NCI-H1436 treated with DMSO at 0.1 percent for 48 hours (cell line): ENCODE measurements around the gene TAOK1.

Source experiments
- DNase-seq: peaks from one replicate; lab custom pipeline; 2025; lab: John Stamatoyannopoulos, UW

Gene TAOK1

GRCh38 chr17:29379084-29379991 is 10.8 kb upstream of the TAOK1 start:
- DNase-seq, result no peak

DNA sequence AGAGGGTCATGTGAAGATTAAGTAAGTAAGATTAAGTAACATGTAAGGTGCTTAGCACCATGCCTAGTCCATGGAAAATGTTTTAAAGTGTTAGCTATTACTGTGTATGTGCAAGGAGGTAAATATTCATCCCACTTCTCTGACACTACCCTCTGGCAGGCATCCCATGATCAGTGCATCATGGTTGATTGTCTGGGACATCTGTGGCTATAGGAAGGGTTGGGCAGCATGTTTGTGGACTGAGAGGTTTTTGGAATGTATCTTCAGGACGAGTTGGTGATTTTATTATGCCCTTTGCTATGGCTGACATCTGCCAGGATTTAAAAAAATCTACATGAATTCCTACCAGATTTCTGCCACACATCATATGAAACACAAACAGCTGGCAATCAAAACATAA is 6.5 kb upstream of the TAOK1 start:
- no peak for DNase-seq

GRCh38 chr17:29384901-29385300 is 5.3 kb upstream of the TAOK1 start:
- no peak for DNase-seq

GRCh38 chr17:29386760-29387159 is 3.4 kb upstream of the TAOK1 start:
- no peak for DNase-seq

GRCh38 chr17:29388937-29389336 is 1.2 kb upstream of the TAOK1 start:
- no peak for DNase-seq

DNA sequence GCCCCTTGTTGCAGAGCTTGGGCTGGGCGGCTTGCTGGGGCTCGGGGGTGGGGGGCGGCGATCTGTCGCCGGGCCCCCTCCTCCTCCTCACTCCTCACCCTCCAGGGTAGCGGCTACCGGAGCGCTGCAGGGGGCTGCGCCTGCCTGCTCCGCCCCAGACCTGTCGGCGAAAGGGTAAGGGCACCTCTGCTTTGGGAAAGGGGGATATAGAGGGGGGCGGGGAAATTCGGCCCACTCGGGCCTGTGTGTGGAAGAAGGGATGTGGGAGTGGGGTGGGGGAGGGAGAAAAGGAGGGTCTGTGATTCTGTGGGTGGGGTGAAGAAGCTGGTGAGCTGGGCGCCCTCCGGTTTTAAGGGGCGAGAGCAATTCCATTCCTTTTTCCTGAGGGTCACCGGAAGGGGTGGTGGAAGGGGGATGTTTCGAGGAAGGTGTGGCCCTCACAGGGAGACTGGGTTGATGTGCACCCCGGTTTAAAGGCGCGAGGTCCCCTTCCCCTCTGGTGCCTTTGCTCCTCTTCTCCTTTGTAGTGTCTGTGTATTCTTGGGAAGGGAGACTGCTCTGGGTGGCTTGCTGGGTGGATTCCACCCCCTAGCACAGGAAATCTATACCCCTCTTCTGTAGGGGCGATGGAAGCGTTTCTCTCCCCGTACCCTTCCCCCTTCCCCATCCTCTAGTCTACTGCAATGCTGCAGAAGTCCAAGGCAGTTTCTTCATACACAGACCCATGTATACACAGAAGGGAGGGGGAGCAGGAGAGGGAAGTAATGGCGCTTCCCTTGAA is 878 bp downstream of the TAOK1 start:
- no peak for DNase-seq

GRCh38 chr17:29393436-29393835 is 3.3 kb downstream of the TAOK1 start:
- DNase-seq, result no peak

DNA sequence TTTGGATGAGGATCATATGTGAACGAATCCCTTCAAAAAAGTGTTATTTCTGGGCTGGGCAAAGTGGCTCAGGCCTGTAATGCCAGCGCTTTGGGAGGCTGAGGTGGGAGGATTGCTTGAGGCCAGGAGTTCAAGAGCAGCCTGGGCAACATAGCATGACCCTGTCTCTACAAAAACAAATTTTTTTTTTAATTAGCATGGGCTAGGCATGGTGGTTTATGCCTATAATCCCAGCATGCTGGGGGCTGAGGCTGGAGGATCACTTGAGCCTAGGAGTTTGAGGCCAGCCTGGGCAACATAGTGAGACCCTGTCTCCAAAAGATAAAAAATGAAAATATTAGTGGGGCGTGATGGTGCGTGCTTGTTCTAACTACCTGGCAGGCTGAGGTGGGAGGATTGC is 4.6 kb downstream of the TAOK1 start:
- no peak for DNase-seq

GRCh38 chr17:29396066-29396465 is 5.9 kb downstream of the TAOK1 start:
- DNase-seq, result no peak

- no peak for DNase-seq
Measured at GRCh38 chr17:29399634-29400033, 9.5 kb downstream of the TAOK1 start.

DNA sequence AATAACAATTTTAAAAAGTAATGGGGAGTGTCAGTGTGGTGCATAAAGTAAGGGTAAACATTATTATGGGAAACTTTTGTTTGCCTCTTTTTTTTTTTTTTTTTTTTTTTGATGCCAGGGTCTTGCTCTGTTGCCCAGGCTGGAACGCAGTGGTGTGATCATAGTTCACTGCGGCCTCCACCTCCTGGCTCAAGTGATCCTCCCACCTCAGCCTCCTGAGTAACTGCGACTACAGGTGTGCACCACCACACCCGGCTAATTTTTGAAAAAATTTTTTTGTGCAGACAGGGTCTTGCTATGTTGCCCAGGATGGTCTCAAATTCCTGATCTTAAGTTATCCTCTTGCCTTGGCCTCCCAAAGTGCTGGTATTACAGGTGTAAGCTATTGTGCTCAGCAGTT is 10.7 kb downstream of the TAOK1 start:
- DNase-seq, result no peak

- no peak for DNase-seq
Measured at GRCh38 chr17:29401258-29401657, 11.1 kb downstream of the TAOK1 start.

- DNase-seq, result no peak
Measured at GRCh38 chr17:29407856-29408255, 17.7 kb downstream of the TAOK1 start.

DNA sequence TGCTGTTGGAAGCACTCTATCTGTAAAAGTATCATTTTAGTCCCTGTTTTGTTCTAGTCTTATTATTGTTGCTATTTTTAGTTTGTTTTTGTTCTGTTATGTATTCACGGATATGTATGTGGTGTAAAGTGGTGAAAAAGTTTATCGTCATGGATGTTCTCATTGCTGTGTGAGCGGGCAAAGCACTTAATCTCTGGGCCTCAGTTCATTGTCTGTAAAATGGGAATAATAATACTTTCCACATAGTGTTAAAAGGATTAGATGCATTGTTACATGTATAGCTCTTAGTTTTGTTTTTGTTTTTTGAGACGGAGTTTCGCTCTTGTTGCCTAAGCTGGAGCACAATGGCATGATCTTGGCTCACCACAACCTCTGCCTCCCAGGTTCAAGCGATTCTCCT is 19.8 kb downstream of the TAOK1 start:
- DNase-seq, result no peak

GRCh38 chr17:29412780-29413565 is 22.8 kb downstream of the TAOK1 start:
- DNase-seq, result no peak

- no peak for DNase-seq
Measured at GRCh38 chr17:29420128-29420527, 30.0 kb downstream of the TAOK1 start.

DNA sequence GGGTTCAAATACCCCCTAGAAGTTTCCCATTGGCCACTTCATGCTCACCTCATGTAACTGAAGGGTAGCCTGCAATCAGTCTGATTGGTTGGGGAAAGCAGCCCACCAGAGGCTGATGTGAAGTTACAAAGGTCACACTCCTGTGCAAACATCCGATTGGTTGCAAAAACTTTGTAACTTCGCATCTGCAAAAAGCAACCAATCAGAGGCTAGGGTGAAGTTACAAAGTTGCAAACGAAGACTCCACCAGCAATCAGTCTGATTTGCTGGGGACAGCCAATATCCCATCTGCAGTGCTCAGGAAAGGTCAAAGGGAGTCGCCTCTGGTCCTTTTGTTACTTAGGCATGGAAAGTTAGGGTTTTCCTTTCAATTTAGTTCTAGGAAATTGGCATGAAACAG is 40.1 kb downstream of the TAOK1 start:
- no peak for DNase-seq

DNA sequence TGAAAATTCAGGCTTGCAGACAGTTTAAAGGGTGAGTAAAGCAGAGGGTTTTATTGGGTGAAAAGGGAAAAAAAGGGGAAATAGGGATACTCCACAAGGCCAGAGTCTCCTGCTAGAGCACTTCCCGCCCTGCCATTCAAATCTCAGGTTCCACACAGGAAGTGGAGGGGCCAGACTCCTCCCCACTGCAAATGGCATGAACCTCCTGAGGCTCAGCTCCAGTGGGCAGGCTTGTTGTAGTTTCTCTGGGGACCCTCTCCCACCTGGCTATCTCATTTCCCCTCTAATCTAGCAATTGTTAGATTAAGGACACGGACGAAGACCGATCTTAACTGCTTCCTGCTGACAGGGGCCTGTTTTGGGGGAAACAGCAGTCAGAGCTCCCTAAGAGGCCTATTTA is 43.4 kb downstream of the TAOK1 start:
- DNase-seq, result no peak

DNA sequence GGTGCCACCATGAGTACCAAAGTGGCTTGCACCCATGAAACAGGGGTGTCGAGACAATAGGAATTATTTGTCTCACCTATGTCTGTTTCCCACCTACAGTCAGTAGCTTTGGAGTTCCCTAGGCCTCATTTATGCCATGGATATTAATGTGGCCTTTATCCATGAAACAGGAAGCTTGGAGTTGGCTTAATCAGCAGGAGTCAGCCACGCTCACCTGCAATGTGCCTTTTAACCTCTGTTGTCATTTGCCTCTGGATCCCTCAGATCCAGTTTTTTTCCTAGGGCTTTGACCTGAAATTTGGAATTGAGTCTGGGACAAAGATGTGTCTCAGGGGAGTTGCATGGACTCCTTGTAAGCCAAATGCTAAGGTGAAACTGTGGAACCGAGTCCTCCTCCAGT is 44.4 kb downstream of the TAOK1 start:
- DNase-seq, result no peak

DNA sequence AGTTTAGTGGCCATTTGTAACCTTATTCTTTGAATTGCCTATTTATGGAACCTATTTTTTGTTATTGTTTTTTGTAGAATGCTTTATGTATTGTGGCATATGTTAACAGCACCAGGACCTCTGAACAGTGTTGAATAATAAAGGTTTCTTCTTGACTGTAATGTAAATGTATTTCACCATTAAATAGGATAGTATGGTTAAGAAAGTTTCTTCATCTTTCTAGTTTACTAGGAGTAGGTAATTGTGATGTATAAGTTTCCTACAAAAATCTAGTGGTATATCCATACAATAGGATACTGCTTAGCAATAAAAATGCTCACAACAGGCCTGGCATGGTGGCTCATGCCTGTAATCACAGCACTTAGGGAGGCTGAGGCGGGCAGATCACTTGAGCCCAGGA is 52.3 kb downstream of the TAOK1 start:
- no peak for DNase-seq

DNA sequence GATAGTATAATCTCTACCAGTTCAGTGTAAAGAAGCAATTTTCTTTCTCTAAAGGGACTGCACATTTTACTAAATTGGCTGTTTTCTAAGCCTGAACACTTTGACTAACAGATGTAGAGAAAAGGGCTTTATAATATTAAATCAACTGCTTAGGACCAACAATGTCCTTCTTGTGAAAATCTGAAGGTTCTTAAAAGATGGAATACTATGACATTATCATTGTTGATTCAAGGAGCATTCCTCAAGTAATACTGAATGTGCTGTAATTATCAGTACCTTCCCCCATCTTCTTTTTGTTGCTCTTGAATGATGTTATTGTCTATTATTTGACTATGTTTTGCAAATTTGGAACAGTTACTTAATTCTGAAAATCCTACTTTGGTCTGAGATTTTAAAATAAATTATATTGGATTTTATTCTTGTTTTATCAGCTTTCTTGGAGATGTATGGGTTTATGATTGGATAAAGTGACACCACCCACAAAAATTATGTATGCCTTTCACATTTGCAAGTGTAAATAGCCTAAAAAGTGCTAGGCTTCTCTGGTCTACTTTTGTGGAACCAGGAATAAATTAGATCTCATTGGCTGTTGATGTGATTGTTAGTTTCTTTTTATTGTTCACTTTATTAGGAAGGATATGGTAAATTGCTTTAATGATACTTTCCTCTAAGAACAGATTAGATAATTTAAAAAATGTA is 53.0 kb downstream of the TAOK1 start:
- no peak for DNase-seq

- DNase-seq, result no peak
Measured at GRCh38 chr17:29444589-29444988, 54.4 kb downstream of the TAOK1 start.
